HTERT RPE-1 (cell line): ENCODE results near the gene RAP1A.
"Not testable (repeated sequence)": the region's sequence is repeated elsewhere in the genome, so short reads cannot be mapped to it uniquely, and the experiment has no call there.

Source experiments
- in situ Hi-C: fragments of 300-500 bp; cut with MboI; formaldehyde crosslinking; loops from 4 replicates; pipeline ENCODE4 v1.14.3; 2020; ENCODE audit warnings: low sequenced_read_pairs

RAP1A gene

DNA sequence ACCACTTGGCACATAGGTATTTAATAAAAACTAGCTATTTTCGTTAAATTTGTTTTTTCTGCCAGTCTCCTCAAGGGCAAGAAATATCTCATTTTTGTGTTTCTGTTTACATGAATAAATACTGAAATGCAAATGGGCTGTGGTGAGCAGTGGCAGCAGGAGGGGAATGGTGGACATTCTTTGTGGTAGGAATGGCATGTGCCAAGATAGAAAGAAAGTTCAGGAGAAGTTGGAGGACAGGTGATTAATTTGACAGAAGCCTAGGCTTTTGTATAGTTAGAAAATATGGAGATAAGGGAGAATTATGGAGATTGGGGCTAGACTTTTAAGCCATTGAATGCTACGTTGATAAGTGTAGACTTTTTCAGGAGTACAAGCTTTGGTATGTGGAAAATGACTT is 8.6 kb downstream of the RAP1A start:
- in situ Hi-C loops: no loop called here

GRCh38 chr1:111629190-111629954 is 9.8 kb downstream of the RAP1A start:
- in situ Hi-C loops: no loop called here

GRCh38 chr1:111630567-111630966 is 11.0 kb downstream of the RAP1A start:
- in situ Hi-C loops: no loop called here

GRCh38 chr1:111631502-111631901 is 11.9 kb downstream of the RAP1A start:
- in situ Hi-C loops: no loop called here

DNA sequence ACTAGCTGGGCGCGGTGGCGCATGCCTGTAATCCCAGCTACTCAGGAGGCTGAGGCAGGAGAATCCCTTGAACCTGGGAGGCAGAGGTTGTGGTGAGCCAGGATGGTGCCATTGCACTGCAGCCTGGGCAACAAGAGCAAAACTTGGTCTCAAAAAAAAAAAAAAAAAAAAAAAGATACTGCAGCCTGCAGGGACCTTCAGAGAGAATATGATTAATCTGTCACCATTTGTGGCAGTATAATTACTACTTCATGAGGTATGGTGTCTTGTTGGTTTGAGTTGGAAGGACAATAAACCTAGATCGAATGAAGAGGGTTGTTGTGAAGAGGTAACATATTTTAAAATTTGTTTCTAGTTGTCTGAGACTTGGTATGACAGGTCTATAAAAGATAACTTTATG is 13.2 kb downstream of the RAP1A start:
- in situ Hi-C loops: not testable (repeated sequence)

DNA sequence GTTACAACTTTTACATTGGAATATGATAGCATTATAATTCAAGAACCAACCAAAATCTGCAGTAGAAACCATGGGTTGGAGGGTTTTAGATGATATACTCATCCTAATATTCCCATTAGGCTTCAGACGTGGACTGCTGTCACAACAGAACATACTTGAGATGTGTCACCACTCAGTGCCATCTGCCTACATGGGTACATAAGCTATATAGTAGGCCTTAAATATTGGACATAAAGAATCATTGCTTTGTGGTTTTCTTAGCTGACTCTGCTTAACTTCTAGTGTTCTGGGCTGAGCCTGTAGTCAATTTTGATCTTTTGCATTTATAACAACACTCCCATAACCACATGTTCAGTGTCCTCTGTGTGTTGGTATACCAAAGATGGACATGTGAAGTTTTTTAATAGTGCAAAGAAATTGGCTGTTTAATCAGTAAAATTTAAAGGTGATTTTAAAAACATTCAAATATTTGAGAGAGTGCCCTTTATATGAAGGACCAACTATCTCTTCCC is 14.2 kb downstream of the RAP1A start:
- in situ Hi-C loops: no loop called here

- in situ Hi-C loops: no loop called here
Observed at GRCh38 chr1:111635324-111636009, 15.9 kb downstream of the RAP1A start.

- in situ Hi-C loops: no loop called here
Observed at GRCh38 chr1:111638320-111638719, 18.7 kb downstream of the RAP1A start.

GRCh38 chr1:111639602-111640198 is 20.1 kb downstream of the RAP1A start:
- in situ Hi-C loops: no loop called here

GRCh38 chr1:111643097-111643496 is 23.5 kb downstream of the RAP1A start:
- in situ Hi-C loops: no loop called here

DNA sequence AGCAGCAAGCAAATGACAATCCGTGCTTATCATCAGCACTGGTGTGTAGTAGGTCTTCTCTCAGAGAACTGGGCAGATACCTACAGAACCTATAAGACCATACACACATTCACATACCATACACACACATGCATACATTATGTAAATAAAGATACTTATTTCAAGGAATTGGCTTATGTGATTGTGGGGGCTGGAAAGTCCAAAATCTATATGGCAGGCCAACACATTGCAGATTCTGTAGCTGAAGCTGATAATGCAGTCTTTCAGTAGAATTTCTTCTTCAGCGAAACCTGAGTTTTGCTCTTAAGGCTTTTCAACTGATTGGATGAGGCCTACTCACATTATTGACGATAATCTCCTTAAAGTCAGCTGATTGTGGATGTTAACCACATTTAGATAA is 24.1 kb downstream of the RAP1A start:
- in situ Hi-C loops: no loop called here

- in situ Hi-C loops: no loop called here
Observed at GRCh38 chr1:111644506-111644905, 24.9 kb downstream of the RAP1A start.

DNA sequence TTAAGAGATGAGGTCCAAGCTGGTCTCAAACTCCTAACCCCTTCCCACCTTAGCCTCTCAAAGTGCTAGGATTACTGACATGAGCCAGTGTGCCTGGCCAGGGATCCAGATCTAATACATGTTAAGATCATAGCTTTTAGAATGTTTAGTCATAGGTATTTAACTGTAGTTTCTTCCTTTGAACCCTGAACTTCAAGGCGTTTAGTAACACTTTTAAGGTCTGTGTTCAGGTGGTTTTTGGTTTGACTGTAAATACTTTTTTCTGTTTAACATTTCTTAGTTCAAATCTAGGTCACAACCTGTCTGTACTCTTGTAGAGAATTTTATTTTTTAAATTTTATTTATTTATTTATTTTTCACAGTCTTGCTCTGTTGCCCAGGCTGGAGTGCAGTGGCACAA is 28.1 kb downstream of the RAP1A start:
- in situ Hi-C loops: no loop called here

- in situ Hi-C loops: no loop called here
Observed at GRCh38 chr1:111648806-111649205, 29.2 kb downstream of the RAP1A start.

DNA sequence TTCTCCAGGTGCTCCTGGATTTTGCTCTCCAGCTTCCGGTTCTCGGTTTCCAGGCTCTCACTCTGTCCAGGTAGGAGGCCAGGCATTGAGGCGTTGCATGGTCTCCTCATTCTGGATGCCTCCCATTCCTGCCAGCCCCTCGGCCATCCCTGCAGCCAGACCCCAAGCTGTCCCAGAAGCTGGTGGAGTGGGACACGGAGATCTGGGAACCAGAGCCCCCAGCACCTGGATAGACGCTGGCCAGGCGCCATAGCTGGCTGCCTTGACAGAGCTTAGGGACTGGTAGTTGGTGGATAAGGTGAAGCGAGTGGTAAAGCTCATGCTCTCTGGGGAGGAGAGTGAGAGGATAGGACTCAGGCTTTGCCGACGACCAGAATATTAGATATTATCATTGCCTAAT is 29.6 kb downstream of the RAP1A start:
- in situ Hi-C loops: no loop called here

- in situ Hi-C loops: loop anchor here (25.0 kb wide), 1 partner anchor 162 kb away; no protein-coding TSS in a partner anchor
Observed at GRCh38 chr1:111649648-111650047, 30.1 kb downstream of the RAP1A start.

DNA sequence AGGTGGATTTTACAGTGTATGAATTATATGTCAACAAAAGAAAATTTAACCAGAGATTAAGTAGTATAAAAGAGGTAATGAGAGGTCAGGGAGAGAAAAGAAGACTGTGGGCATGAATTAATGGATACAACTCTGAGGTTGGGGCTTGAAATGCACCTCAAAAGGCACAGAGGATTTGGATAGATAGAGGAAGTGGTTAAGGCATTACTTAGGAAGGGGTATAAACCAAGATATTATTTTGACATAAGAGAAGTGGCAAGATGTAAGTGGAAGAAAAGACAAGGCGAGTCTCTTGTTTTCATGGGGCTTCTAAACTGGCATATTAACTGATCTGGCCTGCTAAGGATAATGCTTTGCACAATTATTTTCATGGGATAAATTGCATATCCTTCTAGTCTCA is 34.1 kb downstream of the RAP1A start:
- in situ Hi-C loops: loop anchor here (25.0 kb wide), 1 partner anchor 166 kb away; no protein-coding TSS in a partner anchor

DNA sequence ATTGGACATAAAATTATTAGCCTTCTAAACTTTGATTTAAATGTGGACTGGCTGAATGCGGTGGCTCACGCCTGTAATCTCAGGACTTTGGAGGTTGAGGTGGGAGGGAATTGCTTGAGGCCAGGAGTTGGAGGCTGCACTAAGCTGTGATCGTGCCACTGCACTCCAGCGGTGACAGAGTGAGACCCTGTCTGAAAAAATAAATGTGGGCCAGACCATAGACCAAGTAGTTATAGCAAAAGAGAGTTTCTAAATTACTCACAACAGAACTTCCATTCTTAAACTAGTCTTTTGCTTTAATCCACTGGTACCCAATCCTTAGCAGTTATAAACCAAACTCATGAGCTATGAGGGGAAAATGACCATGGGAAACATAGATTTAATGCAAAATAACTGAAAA is 35.2 kb downstream of the RAP1A start:
- in situ Hi-C loops: loop anchor here (25.0 kb wide), 1 partner anchor 168 kb away; no protein-coding TSS in a partner anchor

GRCh38 chr1:111656086-111657017 is 36.8 kb downstream of the RAP1A start:
- in situ Hi-C loops: loop anchor here (25.0 kb wide), 1 partner anchor 169 kb away; no protein-coding TSS in a partner anchor

- in situ Hi-C loops: loop anchor here (25.0 kb wide), 1 partner anchor 171 kb away; no protein-coding TSS in a partner anchor
Observed at GRCh38 chr1:111658622-111659021, 39.0 kb downstream of the RAP1A start.
